Activated naive CD4-positive, alpha-beta T cell treated with anti-CD3 and anti-CD28 coated beads, Interleukin-2, amount 50 U/mL, for 72 hours (primary cell): ENCODE data around the gene DOK6. TPM values are rescaled to one million over a fixed set of nuclear protein-coding genes. Genes with fewer than 3 reads are reported as not detected.

Experiments
- ATAC-seq, 2 donors: fragments of 150-1000 bp; cut with Tn5 transposase; 2 replicates each; pipeline ENCODE4 v1.10.0; 2021; ENCODE audit warnings: mild to moderate bottlenecking in 2 of 2, moderate library complexity in 2 of 2
- DNase-seq, 2 donors: peaks; one replicate each; pipeline ENCODE4 v3.0.0; 2021 to 2022; ENCODE audit warnings: low spot score in 2 of 2
- H3K27ac Mint-ChIP-seq, 2 donors: one replicate each; pipeline ENCODE4 v1.8.0; 2022; ENCODE audit warnings: mild to moderate bottlenecking in 2 of 2, mixed read lengths in 2 of 2
- H3K36me3 Mint-ChIP-seq, 2 donors: one replicate each; pipeline ENCODE4 v1.8.0; 2022; ENCODE audit warnings: mixed read lengths in 2 of 2
- H3K9me3 Mint-ChIP-seq, 2 donors: one replicate each; pipeline ENCODE4 v1.8.0; 2022; ENCODE audit warnings: mixed read lengths in 2 of 2
- total RNA-seq, 2 donors: library from RNA; stranded (reverse); gene quantifications; one replicate each; pipeline ENCODE4 v1.2.3, GENCODE V29; 2022

Gene DOK6
- total RNA-seq, 2 donors from 2014 or later: not detected

GRCh38 chr18:69887256-69887655 is 486.6 kb downstream of the DOK6 start:
- ATAC-seq (no peak), DNase-seq (no peak)
- Mint-ChIP-seq H3K9me3 (peaks cover 8 to 12% of the 10 kb centered on the region in 2 donors), H3K36me3 (peaks cover 28 to 65% of the 10 kb centered on the region in 2 donors), H3K27ac (peak overlapping the region; percentile 76 to 84)

- H3K27ac Mint-ChIP-seq: peak overlapping the region; percentile 91 to 96
- peaks cover 12 to 16% of the 10 kb centered on the region in 2 donors for H3K9me3 Mint-ChIP-seq
- peaks cover 38 to 75% of the 10 kb centered on the region in 2 donors for H3K36me3 Mint-ChIP-seq
- DNase-seq (no peak), ATAC-seq (peak; percentile 63 to 70)
Observed at GRCh38 chr18:69889009-69889408, 488.3 kb downstream of the DOK6 start.

GRCh38 chr18:69890558-69890957 is 489.9 kb downstream of the DOK6 start:
- no peak for DNase-seq
- peak; percentile 63 to 69 for ATAC-seq
- peak overlapping the region; percentile 91 to 96 for H3K27ac Mint-ChIP-seq
- H3K36me3 Mint-ChIP-seq: peaks cover 40 to 79% of the 10 kb centered on the region in 2 donors
- H3K9me3 Mint-ChIP-seq: peaks cover 14% of the 10 kb centered on the region in 2 donors

- peaks cover 14% of the 10 kb centered on the region in 2 donors for H3K9me3 Mint-ChIP-seq
- ATAC-seq (no peak), DNase-seq (no peak)
- H3K27ac Mint-ChIP-seq: no peak overlapping the region
- peaks cover 38 to 80% of the 10 kb centered on the region in 2 donors for H3K36me3 Mint-ChIP-seq
Observed at GRCh38 chr18:69894467-69894866, 493.8 kb downstream of the DOK6 start.

GRCh38 chr18:69895066-69896047 is 494.7 kb downstream of the DOK6 start:
- peaks cover 14 to 18% of the 10 kb centered on the region in 2 donors for H3K9me3 Mint-ChIP-seq
- H3K36me3 Mint-ChIP-seq: peaks cover 44 to 82% of the 10 kb centered on the region in 2 donors
- peak overlapping the region; percentile 79 to 98 for H3K27ac Mint-ChIP-seq
- no peak for DNase-seq
- no peak for ATAC-seq

GRCh38 chr18:69897397-69898108 is 496.9 kb downstream of the DOK6 start:
- Mint-ChIP-seq H3K36me3 (peaks cover 32 to 75% of the 10 kb centered on the region in 2 donors), H3K9me3 (peaks cover 6 to 10% of the 10 kb centered on the region in 2 donors), H3K27ac (peak overlapping the region; percentile 97 to 98)
- DNase-seq (peak in 1 of 2 donors; percentile 43), ATAC-seq (peak; percentile 72 to 73)

- peak; percentile 48 to 53 for ATAC-seq
- peak overlapping the region; percentile 97 to 98 for H3K27ac Mint-ChIP-seq
- peaks cover 6 to 10% of the 10 kb centered on the region in 2 donors for H3K9me3 Mint-ChIP-seq
- H3K36me3 Mint-ChIP-seq: peaks cover 32 to 71% of the 10 kb centered on the region in 2 donors
- peak; percentile 41 to 60 for DNase-seq
Observed at GRCh38 chr18:69898241-69898861, 497.7 kb downstream of the DOK6 start.
